ENCODE results near the gene NKAP. TPM values are rescaled to one million over a fixed set of nuclear protein-coding genes. Genes with fewer than 3 reads are reported as not detected.
"Not testable (repeated sequence)": the region's sequence is repeated elsewhere in the genome, so short reads cannot be mapped to it uniquely, and the experiment has no call there.

The NKAP gene
- total and polyA plus RNA-seq, 2 donors (not counting 1 experiment from before 2014, with no cell fraction given), result 4.1 TPM

DNA sequence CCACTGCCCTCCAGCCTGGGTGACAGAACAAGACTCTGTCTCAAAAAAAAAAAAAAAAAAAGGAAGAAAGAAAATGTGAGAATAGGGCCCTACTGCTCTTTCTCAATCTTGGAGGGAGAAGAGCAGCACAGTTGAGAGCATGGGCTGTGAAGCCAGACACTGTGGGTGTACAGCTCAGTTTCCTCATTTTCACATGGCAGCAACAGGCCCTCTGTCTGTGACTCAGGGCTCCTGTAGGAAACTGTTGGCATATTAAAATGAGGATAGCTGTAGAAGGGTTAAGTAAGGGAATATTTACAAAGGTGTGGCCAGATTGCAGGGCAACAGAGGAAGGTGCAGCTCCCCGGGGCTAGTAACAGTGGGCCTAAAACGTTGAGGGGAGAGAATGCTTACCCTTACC is 44.4 kb downstream of the NKAP start:
- Histone ChIP-seq H3K27ac (ENCODE audit: insufficient read depth, low read length) (no peak overlapping the region), H3K4me3 (replicated peaks in 1 of 4; ENCODE audit: control extremely low read depth in 1 of 4, insufficient read depth in 1 of 4, low read depth in 3 of 4, low read length in 4 of 4) (no peak overlapping the region), H3K9me3 (ENCODE audit: control insufficient read depth, insufficient read depth, low read depth, low read length) (no peaks in the 10 kb centered on the region), H2AFZ (ENCODE audit: low read length) (no peak overlapping the region), H3K9ac (ENCODE audit: insufficient read depth, low read length) (no peak overlapping the region), H3K27me3 (ENCODE audit: control insufficient read depth, insufficient read depth, low read length) (no peaks in the 10 kb centered on the region), H3K4me1 (ENCODE audit: control insufficient read depth, extremely low read depth, insufficient read depth, low read length) (no peaks in the 10 kb centered on the region), H3K36me3 (ENCODE audit: control insufficient read depth, insufficient read depth, low read length) (no peaks in the 10 kb centered on the region), H3K4me2 (ENCODE audit: extremely low read depth, insufficient read depth, low read length) (no peak overlapping the region), H4K20me1 (ENCODE audit: control insufficient read depth, extremely low read depth, insufficient read depth, low read length) (no peaks in the 10 kb centered on the region), H3K79me2 (ENCODE audit: control insufficient read depth, insufficient read depth, low read length) (no peaks in the 10 kb centered on the region)
- DNase-seq (ENCODE audit: low read depth in 2 of 2), result no peak
- no peak for TF ChIP-seq EZH2 (IDR thresholded peaks at IDR 0.05; ENCODE audit: low read length, missing control alignments)
- TF ChIP-seq, protein P1, sequence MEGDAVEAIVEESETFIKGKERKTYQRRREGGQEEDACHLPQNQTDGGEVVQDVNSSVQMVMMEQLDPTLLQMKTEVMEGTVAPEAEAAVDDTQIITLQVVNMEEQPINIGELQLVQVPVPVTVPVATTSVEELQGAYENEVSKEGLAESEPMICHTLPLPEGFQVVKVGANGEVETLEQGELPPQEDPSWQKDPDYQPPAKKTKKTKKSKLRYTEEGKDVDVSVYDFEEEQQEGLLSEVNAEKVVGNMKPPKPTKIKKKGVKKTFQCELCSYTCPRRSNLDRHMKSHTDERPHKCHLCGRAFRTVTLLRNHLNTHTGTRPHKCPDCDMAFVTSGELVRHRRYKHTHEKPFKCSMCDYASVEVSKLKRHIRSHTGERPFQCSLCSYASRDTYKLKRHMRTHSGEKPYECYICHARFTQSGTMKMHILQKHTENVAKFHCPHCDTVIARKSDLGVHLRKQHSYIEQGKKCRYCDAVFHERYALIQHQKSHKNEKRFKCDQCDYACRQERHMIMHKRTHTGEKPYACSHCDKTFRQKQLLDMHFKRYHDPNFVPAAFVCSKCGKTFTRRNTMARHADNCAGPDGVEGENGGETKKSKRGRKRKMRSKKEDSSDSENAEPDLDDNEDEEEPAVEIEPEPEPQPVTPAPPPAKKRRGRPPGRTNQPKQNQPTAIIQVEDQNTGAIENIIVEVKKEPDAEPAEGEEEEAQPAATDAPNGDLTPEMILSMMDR (conservative IDR thresholded peaks at IDR 0.05 in 1 of 2, IDR thresholded peaks at IDR 0.05 in 1 of 2; ENCODE audit: low read depth in 1 of 2, low read length in 2 of 2), result no peak

DNA sequence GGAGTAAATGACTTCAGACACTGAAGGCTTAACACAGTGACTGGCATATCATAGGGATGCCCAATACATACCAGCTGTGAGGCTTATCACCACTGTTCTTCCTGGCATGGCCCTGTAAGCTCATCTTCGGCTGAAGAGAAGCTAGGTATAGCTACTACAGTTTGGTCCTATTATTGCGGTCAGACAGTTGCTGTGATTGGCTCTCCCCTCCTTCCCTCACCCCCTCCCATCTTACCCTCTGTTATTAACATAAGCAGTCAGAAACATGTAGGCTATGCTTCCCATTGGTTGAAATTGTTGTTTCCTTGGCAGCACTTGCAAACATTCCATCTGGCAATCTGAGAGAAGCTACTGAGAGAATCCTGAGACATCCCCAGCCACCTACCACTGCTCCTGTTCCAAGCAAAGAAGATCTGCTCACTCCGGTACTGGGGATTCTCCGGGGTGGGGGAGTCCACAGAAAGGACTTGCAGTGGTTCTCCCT is 47.7 kb downstream of the NKAP start, which contains the start of gene AKAP14:
Gene AKAP14 (plus strand): TSS at position 51 of the 484 bp plus-strand sequence. CDS start 7,331 bp downstream, outside the sequence.
- no peak within 1 kb of the TSS for H3K27ac ChIP-seq (ENCODE audit: insufficient read depth, low read length)
- no peaks in the 10 kb centered on the region for H4K20me1 ChIP-seq (ENCODE audit: control insufficient read depth, extremely low read depth, insufficient read depth, low read length)
- H3K36me3 ChIP-seq (ENCODE audit: control insufficient read depth, insufficient read depth, low read length), result no peaks in the 10 kb centered on the region
- no peaks in the 10 kb centered on the region for H3K79me2 ChIP-seq (ENCODE audit: control insufficient read depth, insufficient read depth, low read length)
- no peaks in the 10 kb centered on the region for H3K27me3 ChIP-seq (ENCODE audit: control insufficient read depth, insufficient read depth, low read length)
- DNase-seq (ENCODE audit: low read depth in 2 of 2), result no peak
- TF ChIP-seq, protein P1 (conservative IDR thresholded peaks at IDR 0.05 in 1 of 2, IDR thresholded peaks at IDR 0.05 in 1 of 2; ENCODE audit: low read depth in 1 of 2, low read length in 2 of 2), result no peak
- no peak for TF ChIP-seq EZH2 (IDR thresholded peaks at IDR 0.05; ENCODE audit: low read length, missing control alignments)
- H3K9ac ChIP-seq (ENCODE audit: insufficient read depth, low read length), result no peak within 1 kb of the TSS
- H3K4me2 ChIP-seq (ENCODE audit: extremely low read depth, insufficient read depth, low read length), result no peak within 1 kb of the TSS
- no peak within 1 kb of the TSS for H2AFZ ChIP-seq (ENCODE audit: low read length)
- H3K9me3 ChIP-seq (ENCODE audit: control insufficient read depth, insufficient read depth, low read depth, low read length), result no peaks in the 10 kb centered on the region
- H3K4me3 ChIP-seq (replicated peaks in 1 of 4; ENCODE audit: control extremely low read depth in 1 of 4, insufficient read depth in 1 of 4, low read depth in 3 of 4, low read length in 4 of 4), result no peak within 1 kb of the TSS
- H3K4me1 ChIP-seq (ENCODE audit: control insufficient read depth, extremely low read depth, insufficient read depth, low read length), result no peaks in the 10 kb centered on the region

DNA sequence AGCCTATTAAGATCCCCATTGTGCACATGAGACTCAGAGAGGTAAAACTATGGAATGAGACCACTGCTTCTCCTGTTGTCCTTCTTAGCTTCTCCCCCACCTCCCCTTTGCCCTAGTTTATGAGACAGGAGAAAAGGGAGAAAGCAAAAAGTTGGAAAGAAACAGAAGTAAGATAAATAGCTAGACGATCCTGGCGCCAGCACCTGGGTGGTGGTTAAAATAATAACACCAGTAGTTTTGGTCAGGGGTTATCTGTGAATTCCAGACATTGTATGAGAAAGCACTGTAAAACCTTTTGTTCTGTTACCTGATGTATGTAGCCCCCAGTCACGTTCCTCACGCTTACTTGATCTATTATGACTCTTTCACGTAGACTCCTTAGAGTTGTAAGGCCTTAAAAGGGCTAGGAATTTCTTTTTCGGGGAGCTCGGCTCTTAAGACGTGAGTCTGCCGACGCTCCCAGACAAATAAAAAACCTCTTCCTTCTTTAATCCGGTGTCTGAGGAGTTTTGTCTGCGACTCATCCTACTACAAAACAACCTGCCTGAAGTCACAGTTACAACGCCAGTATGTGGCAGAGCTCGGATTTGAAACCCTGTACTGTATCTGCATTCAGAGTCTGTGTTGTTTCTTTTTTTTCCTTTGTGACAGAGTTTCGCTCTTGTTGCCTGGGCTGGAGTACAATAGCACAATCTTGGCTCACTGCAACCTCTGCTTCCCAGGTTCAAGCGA is 51.4 kb downstream of the NKAP start:
- H3K9me3 ChIP-seq (ENCODE audit: control insufficient read depth, insufficient read depth, low read depth, low read length); H4K20me1 ChIP-seq (ENCODE audit: control insufficient read depth, extremely low read depth, insufficient read depth, low read length): not testable (repeated sequence)

DNA sequence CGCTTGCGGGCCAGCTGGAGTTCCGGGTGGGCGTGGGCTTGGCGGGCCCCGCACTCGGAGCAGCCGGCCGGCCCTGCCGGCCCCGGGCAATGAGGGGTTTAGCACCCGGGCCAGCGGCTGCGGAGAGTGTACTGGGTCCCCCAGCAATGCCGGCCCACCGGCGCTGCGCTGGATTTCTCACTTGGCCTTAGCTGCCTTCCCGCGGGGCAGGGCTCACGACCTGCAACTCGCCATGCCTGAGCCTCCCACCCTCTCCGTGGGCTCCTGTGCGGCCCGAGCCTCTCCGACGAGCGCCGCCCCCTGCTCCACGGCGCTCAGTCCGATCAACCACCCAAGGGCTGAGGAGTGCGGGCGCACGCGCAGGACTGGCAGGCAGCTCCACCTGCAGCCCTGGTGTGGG is 52.9 kb downstream of the NKAP start:
- H3K4me2 ChIP-seq (ENCODE audit: extremely low read depth, insufficient read depth, low read length); DNase-seq (ENCODE audit: low read depth in 2 of 2); H3K27me3 ChIP-seq (ENCODE audit: control insufficient read depth, insufficient read depth, low read length); H2AFZ ChIP-seq (ENCODE audit: low read length); H3K79me2 ChIP-seq (ENCODE audit: control insufficient read depth, insufficient read depth, low read length); H4K20me1 ChIP-seq (ENCODE audit: control insufficient read depth, extremely low read depth, insufficient read depth, low read length); H3K4me1 ChIP-seq (ENCODE audit: control insufficient read depth, extremely low read depth, insufficient read depth, low read length); H3K4me3 ChIP-seq (replicated peaks in 1 of 4; ENCODE audit: control extremely low read depth in 1 of 4, insufficient read depth in 1 of 4, low read depth in 3 of 4, low read length in 4 of 4); H3K9me3 ChIP-seq (ENCODE audit: control insufficient read depth, insufficient read depth, low read depth, low read length); H3K27ac ChIP-seq (ENCODE audit: insufficient read depth, low read length); H3K36me3 ChIP-seq (ENCODE audit: control insufficient read depth, insufficient read depth, low read length); H3K9ac ChIP-seq (ENCODE audit: insufficient read depth, low read length): not testable (repeated sequence)

More for the DNA sequence above, 51.4 kb downstream of the NKAP start:
- H2AFZ ChIP-seq (ENCODE audit: low read length); H3K4me1 ChIP-seq (ENCODE audit: control insufficient read depth, extremely low read depth, insufficient read depth, low read length); H3K4me2 ChIP-seq (ENCODE audit: extremely low read depth, insufficient read depth, low read length); H3K27me3 ChIP-seq (ENCODE audit: control insufficient read depth, insufficient read depth, low read length); H3K36me3 ChIP-seq (ENCODE audit: control insufficient read depth, insufficient read depth, low read length); H3K9ac ChIP-seq (ENCODE audit: insufficient read depth, low read length); H3K4me3 ChIP-seq (replicated peaks in 1 of 4; ENCODE audit: control extremely low read depth in 1 of 4, insufficient read depth in 1 of 4, low read depth in 3 of 4, low read length in 4 of 4); H3K79me2 ChIP-seq (ENCODE audit: control insufficient read depth, insufficient read depth, low read length); H3K27ac ChIP-seq (ENCODE audit: insufficient read depth, low read length): not testable (repeated sequence)
- DNase-seq (ENCODE audit: low read depth in 2 of 2), result peak in 1 of 2 donors; percentile 31
